T-helper 17 cell (primary cell): ENCODE results near the gene NEB. TPM values are rescaled to one million over a fixed set of nuclear protein-coding genes. Genes with fewer than 3 reads are reported as not detected.
"Not testable (repeated sequence)": the region's sequence is repeated elsewhere in the genome, so short reads cannot be mapped to it uniquely, and the experiment has no call there.

ENCODE experiments used
- ATAC-seq: fragments of 150-1000 bp; cut with Tn5 transposase; 2 replicates; pipeline ENCODE4 v1.10.0; 2021; ENCODE audit warnings: mild to moderate bottlenecking, moderate library complexity
- DNase-seq, 3 donors: peaks; one replicate each; pipeline versions ENCODE4 v3.0.0 to v3.0.0-alpha.2; 2020 to 2021
- H3K9me3 ChIP-seq: one replicate; pipeline ENCODE4 v1.7.0; 2013; ENCODE audit warnings: low read length, mild to moderate bottlenecking; ENCODE audit not compliant: control insufficient read depth, poor library complexity, severe bottlenecking
- H3K27ac Mint-ChIP-seq: one replicate; pipeline ENCODE4 v1.8.0; 2022; ENCODE audit warnings: mild to moderate bottlenecking, moderate library complexity, mixed read lengths
- H3K27me3 Mint-ChIP-seq: one replicate; pipeline ENCODE4 v1.8.0; 2022; ENCODE audit warnings: mixed read lengths
- H3K36me3 Mint-ChIP-seq: one replicate; pipeline ENCODE4 v1.8.0; 2022; ENCODE audit warnings: low read depth, mixed read lengths
- H3K4me1 Mint-ChIP-seq: one replicate; pipeline ENCODE4 v1.8.0; 2022; ENCODE audit warnings: mild to moderate bottlenecking, mixed read lengths
- H3K4me3 Mint-ChIP-seq: one replicate; pipeline ENCODE4 v1.8.0; 2022; ENCODE audit warnings: mild to moderate bottlenecking, moderate library complexity, mixed read lengths
- total RNA-seq, 4 donors: library from RNA in 2 of 4; stranded (reverse) in 2 of 4; gene quantifications; one replicate each; pipeline ENCODE4 v1.2.3 and lab custom pipeline; 2022 to 2026

NEB gene
- total RNA-seq, 2 donors from 2014 or later: 1.6 to 1.7 TPM

GRCh38 chr2:151649400-151649799 is 84.9 kb downstream of the NEB start:
- no peaks in the 10 kb centered on the region for H3K9me3 ChIP-seq
- no peak for ATAC-seq
- H3K27ac Mint-ChIP-seq: no peak overlapping the region
- DNase-seq: no peak
- no peak overlapping the region for H3K4me3 Mint-ChIP-seq
- H3K4me1 Mint-ChIP-seq: no peaks in the 10 kb centered on the region
- H3K36me3 Mint-ChIP-seq: no peaks in the 10 kb centered on the region
- peaks cover 5% of the 10 kb centered on the region for H3K27me3 Mint-ChIP-seq

GRCh38 chr2:151646512-151646911 is 87.8 kb downstream of the NEB start:
- ATAC-seq, H3K4me1 Mint-ChIP-seq, H3K4me3 Mint-ChIP-seq, DNase-seq, H3K27me3 Mint-ChIP-seq, H3K9me3 ChIP-seq, H3K36me3 Mint-ChIP-seq, H3K27ac Mint-ChIP-seq: not testable (repeated sequence)

GRCh38 chr2:151644580-151644979 is 89.7 kb downstream of the NEB start:
- H3K9me3 ChIP-seq: no peaks in the 10 kb centered on the region
- no peak for ATAC-seq
- H3K36me3 Mint-ChIP-seq: no peaks in the 10 kb centered on the region
- DNase-seq: no peak
- peaks cover 3% of the 10 kb centered on the region for H3K4me1 Mint-ChIP-seq
- no peak overlapping the region for H3K27ac Mint-ChIP-seq
- H3K27me3 Mint-ChIP-seq: no peaks in the 10 kb centered on the region
- H3K4me3 Mint-ChIP-seq: no peak overlapping the region

- H3K27me3 Mint-ChIP-seq, H3K4me3 Mint-ChIP-seq, DNase-seq, ATAC-seq, H3K36me3 Mint-ChIP-seq, H3K9me3 ChIP-seq, H3K27ac Mint-ChIP-seq: not testable (repeated sequence)
- H3K4me1 Mint-ChIP-seq: peaks cover 21% of the 10 kb centered on the region
Measured at GRCh38 chr2:151641895-151642294, 92.4 kb downstream of the NEB start.

- peak overlapping the region; percentile 91 for H3K27ac Mint-ChIP-seq
Measured at GRCh38 chr2:151640087-151640486, 94.2 kb downstream of the NEB start.

GRCh38 chr2:151638990-151639389 is 95.3 kb downstream of the NEB start:
- Mint-ChIP-seq H3K36me3 (no peaks in the 10 kb centered on the region), H3K27me3 (no peaks in the 10 kb centered on the region), H3K4me1 (peaks cover 22% of the 10 kb centered on the region), H3K27ac (peak overlapping the region; percentile 91), H3K4me3 (no peak overlapping the region)
- ATAC-seq (no peak), DNase-seq (no peak)
- H3K9me3 ChIP-seq: no peaks in the 10 kb centered on the region

More at GRCh38 chr2:151640087-151640486, 94.2 kb downstream of the NEB start:
- no peak overlapping the region for H3K4me3 Mint-ChIP-seq
- H3K4me1 Mint-ChIP-seq: peaks cover 22% of the 10 kb centered on the region
- H3K27me3 Mint-ChIP-seq: no peaks in the 10 kb centered on the region
- ATAC-seq (no peak), DNase-seq (no peak)
- no peaks in the 10 kb centered on the region for H3K36me3 Mint-ChIP-seq
- H3K9me3 ChIP-seq: no peaks in the 10 kb centered on the region

- peak; percentile 50 for ATAC-seq
- no peaks in the 10 kb centered on the region for H3K9me3 ChIP-seq
- Mint-ChIP-seq H3K4me1 (peaks cover 24% of the 10 kb centered on the region), H3K27ac (peak overlapping the region; percentile 91), H3K27me3 (no peaks in the 10 kb centered on the region), H3K4me3 (peak overlapping the region; percentile 86), H3K36me3 (no peaks in the 10 kb centered on the region)
- DNase-seq: no peak
Measured at GRCh38 chr2:151638191-151638933, 95.9 kb downstream of the NEB start.

GRCh38 chr2:151637271-151637781 is 97.0 kb downstream of the NEB start:
- ATAC-seq (peak; percentile 97), DNase-seq (peak; percentile 16 to 29 (median 26))
- peak overlapping the region; percentile 86 for H3K4me3 Mint-ChIP-seq
- no peaks in the 10 kb centered on the region for H3K27me3 Mint-ChIP-seq
- H3K36me3 Mint-ChIP-seq: no peaks in the 10 kb centered on the region
- H3K27ac Mint-ChIP-seq: peak overlapping the region; percentile 91
- no peaks in the 10 kb centered on the region for H3K9me3 ChIP-seq
- H3K4me1 Mint-ChIP-seq: peaks cover 24% of the 10 kb centered on the region

- no peaks in the 10 kb centered on the region for H3K27me3 Mint-ChIP-seq
- peaks cover 26% of the 10 kb centered on the region for H3K4me1 Mint-ChIP-seq
- ATAC-seq (no peak), DNase-seq (no peak)
- H3K9me3 ChIP-seq: no peaks in the 10 kb centered on the region
- H3K36me3 Mint-ChIP-seq: no peaks in the 10 kb centered on the region
- no peak overlapping the region for H3K4me3 Mint-ChIP-seq
- H3K27ac Mint-ChIP-seq: no peak overlapping the region
Measured at GRCh38 chr2:151634736-151635467, 99.4 kb downstream of the NEB start.

- Mint-ChIP-seq H3K27me3 (no peaks in the 10 kb centered on the region), H3K27ac (no peak overlapping the region), H3K4me1 (peaks cover 15% of the 10 kb centered on the region), H3K36me3 (no peaks in the 10 kb centered on the region), H3K4me3 (no peak overlapping the region)
- no peaks in the 10 kb centered on the region for H3K9me3 ChIP-seq
- ATAC-seq (no peak), DNase-seq (no peak)
Measured at GRCh38 chr2:151632993-151633565, 101.2 kb downstream of the NEB start.

GRCh38 chr2:151630372-151630771 is 103.9 kb downstream of the NEB start:
- Mint-ChIP-seq H3K4me1 (peaks cover 4% of the 10 kb centered on the region), H3K27ac (no peak overlapping the region), H3K4me3 (no peak overlapping the region), H3K36me3 (no peaks in the 10 kb centered on the region), H3K27me3 (no peaks in the 10 kb centered on the region)
- DNase-seq: no peak
- no peak for ATAC-seq
- H3K9me3 ChIP-seq: no peaks in the 10 kb centered on the region

GRCh38 chr2:151627353-151627752 is 106.9 kb downstream of the NEB start:
- DNase-seq (no peak), ATAC-seq (no peak)
- no peak overlapping the region for H3K27ac Mint-ChIP-seq
- H3K27me3 Mint-ChIP-seq: no peaks in the 10 kb centered on the region
- no peak overlapping the region for H3K4me3 Mint-ChIP-seq
- H3K4me1 Mint-ChIP-seq: peaks cover 2% of the 10 kb centered on the region
- no peaks in the 10 kb centered on the region for H3K9me3 ChIP-seq
- no peaks in the 10 kb centered on the region for H3K36me3 Mint-ChIP-seq

- H3K27ac Mint-ChIP-seq: no peak overlapping the region
- H3K4me3 Mint-ChIP-seq: no peak overlapping the region
- H3K9me3 ChIP-seq: no peaks in the 10 kb centered on the region
- no peaks in the 10 kb centered on the region for H3K27me3 Mint-ChIP-seq
- H3K36me3 Mint-ChIP-seq: no peaks in the 10 kb centered on the region
- ATAC-seq (no peak), DNase-seq (no peak)
- no peaks in the 10 kb centered on the region for H3K4me1 Mint-ChIP-seq
Measured at GRCh38 chr2:151624271-151624670, 110.0 kb downstream of the NEB start.
